KOPT-K1 (cell line): ENCODE data around the gene UTS2B.
"Not testable (repeated sequence)": the region's sequence is repeated elsewhere in the genome, so short reads cannot be mapped to it uniquely, and the experiment has no call there.

ENCODE experiments used
- H3K27ac ChIP-seq: fragments of 200-600 bp; sonication (generic); 2 replicates; pipeline ENCODE4 v1.5.1; 2016; ENCODE audit warnings: antibody characterized with exemption, mild to moderate bottlenecking, low read depth, low read length; ENCODE audit not compliant: poor library complexity, severe bottlenecking
- H3K36me3 ChIP-seq: fragments of 200-600 bp; sonication (generic); 2 replicates; pipeline ENCODE4 v1.5.1; 2017; ENCODE audit warnings: antibody characterized with exemption, mild to moderate bottlenecking, low read length, moderate library complexity; ENCODE audit not compliant: insufficient read depth
- H3K9me3 ChIP-seq: fragments of 200-600 bp; sonication (generic); 2 replicates; pipeline ENCODE4 v1.5.1; 2017; ENCODE audit warnings: antibody characterized with exemption, low read length, mild to moderate bottlenecking; ENCODE audit not compliant: insufficient read depth, poor library complexity, severe bottlenecking

The UTS2B gene

DNA sequence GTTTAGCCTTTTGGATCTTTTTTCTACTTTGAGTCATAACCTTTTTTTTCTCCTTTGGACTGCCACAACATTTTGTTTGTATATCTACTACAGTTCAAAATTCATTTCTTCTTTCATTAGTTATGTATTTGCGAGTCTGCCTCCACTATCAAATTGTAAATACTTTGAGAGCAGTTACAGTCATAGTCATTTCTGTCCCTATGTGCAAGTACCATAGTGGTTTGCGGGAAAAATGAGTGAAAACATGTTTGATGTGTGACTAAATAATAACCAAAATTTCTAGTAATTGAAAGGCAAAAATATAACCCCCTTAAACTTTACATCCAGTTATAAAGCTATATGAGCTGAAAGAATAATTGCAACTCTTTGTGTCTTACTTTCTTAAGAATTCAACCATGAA is 46.9 kb downstream of the UTS2B start:
- Histone ChIP-seq H3K36me3 (no peaks in the 10 kb centered on the region), H3K9me3 (no peaks in the 10 kb centered on the region), H3K27ac (no peak overlapping the region)

DNA sequence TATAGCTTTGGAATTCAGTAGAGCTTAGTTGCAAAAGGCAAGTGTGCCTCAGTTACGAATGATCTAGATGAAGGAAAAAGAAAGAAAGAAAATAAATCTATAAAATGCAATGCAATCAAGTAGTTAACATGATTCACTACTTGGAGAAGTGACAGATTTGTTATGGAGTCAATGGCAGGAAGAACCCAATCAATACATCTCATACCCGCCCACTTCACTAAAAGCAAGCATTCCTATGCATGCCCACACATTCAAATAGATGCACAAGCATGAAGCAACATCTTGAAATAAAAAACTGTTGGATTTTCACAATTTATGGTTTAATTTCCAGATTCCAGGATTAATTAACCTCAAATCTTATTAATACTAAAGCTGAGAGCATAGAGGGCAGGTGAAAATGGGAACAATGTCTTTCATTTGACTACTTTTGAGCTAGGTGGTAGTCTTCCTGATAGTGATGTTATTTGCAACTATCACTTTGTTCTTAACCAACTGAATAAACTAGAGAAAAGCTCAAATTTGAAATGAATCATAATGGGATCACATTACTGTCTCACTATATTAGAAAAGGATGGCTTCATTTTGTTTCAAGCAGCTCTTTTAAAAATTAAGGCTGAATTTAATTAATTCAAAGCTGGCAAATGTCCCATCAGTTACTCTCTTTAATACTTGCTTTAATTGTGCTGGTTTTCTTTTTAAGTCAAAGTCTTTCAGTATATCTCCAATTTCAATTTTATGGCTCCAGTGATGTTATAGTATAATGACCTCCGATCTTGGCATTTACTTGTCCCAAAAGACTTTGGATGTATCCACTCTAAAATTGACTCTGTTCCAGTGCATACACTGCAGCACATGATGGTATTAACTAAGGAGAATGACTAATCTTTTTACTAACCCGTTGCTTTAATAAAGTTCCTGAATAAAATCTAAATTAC is 47.8 kb downstream of the UTS2B start:
- no peak overlapping the region for H3K27ac ChIP-seq
- H3K36me3 ChIP-seq = no peaks in the 10 kb centered on the region
- no peaks in the 10 kb centered on the region for H3K9me3 ChIP-seq

DNA sequence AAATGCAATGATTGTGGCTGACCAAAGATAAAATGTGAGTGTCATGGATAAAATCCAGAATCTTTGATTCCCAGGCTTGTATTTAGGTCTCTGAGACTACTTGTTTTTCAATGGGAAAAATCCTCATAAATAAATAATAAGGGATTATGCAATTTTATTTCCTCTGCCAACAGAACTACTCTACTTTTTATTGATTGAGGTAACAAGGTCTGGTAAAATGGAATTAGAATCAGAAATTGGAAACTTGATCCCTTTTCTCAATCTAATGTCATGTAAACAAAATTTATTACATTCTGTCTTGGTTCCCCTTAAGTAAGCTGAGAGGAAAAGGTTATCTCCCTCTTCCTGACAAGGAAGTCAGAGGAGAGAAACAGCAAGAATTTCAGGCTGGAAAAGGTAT is 49.4 kb downstream of the UTS2B start:
- Histone ChIP-seq H3K9me3 (no peaks in the 10 kb centered on the region), H3K27ac (no peak overlapping the region), H3K36me3 (no peaks in the 10 kb centered on the region)

GRCh38 chr3:191280111-191280510 is 50.2 kb downstream of the UTS2B start:
- no peaks in the 10 kb centered on the region for H3K36me3 ChIP-seq
- no peaks in the 10 kb centered on the region for H3K9me3 ChIP-seq
- H3K27ac ChIP-seq = no peak overlapping the region

GRCh38 chr3:191275751-191276150 is 54.6 kb downstream of the UTS2B start:
- Histone ChIP-seq H3K27ac (no peak overlapping the region), H3K36me3 (no peaks in the 10 kb centered on the region), H3K9me3 (no peaks in the 10 kb centered on the region)

DNA sequence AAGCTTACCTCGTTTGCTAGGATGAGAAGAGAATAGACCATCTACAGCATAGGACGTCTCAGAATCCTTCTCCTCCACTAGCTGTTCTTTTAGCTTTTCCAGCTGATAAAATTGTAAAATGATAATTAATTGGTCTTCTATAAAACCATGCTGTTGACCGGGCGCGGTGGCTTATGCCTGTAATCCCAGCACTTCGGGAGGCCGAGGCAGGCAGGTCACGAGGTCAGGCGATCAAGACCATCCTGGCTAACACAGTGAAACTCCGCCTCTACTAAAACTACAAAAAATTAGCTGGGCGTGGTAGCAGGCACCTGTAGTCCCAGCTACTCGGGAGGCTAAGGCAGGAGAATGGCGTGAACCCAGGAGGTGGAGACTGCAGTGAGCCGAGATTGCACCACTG is 55.1 kb downstream of the UTS2B start:
- H3K9me3 ChIP-seq, H3K27ac ChIP-seq, H3K36me3 ChIP-seq: not testable (repeated sequence)

- H3K9me3 ChIP-seq = no peaks in the 10 kb centered on the region
- H3K27ac ChIP-seq = no peak overlapping the region
- H3K36me3 ChIP-seq = no peaks in the 10 kb centered on the region
These were observed 60.8 kb downstream of the UTS2B start for GRCh38 chr3:191269289-191270085.

GRCh38 chr3:191268737-191269136 is 61.6 kb downstream of the UTS2B start:
- Histone ChIP-seq H3K9me3 (no peaks in the 10 kb centered on the region), H3K27ac (no peak overlapping the region), H3K36me3 (no peaks in the 10 kb centered on the region)

DNA sequence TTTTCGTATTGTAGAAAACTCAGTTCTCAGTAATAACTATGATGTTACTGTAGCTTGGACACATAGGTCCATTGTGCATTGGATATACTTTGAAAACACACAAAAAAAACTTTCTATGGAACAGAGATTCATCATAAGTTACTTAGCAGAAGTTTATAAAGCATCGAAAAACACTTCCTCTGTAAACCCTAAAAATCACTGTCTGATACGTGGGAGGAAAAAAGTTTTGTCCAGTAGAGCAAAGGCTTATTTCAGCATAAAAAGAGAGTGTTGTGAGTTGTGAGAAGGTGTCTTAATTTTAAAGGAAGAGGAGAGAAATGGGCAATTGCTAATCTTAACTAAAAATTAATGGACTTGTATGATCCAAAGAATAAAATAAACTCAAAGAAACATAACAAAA is 66.5 kb downstream of the UTS2B start:
- Histone ChIP-seq H3K27ac (no peak overlapping the region), H3K36me3 (no peaks in the 10 kb centered on the region), H3K9me3 (no peaks in the 10 kb centered on the region)

GRCh38 chr3:191263365-191263764 is 67.0 kb downstream of the UTS2B start:
- Histone ChIP-seq H3K27ac (no peak overlapping the region), H3K9me3 (no peaks in the 10 kb centered on the region), H3K36me3 (no peaks in the 10 kb centered on the region)

DNA sequence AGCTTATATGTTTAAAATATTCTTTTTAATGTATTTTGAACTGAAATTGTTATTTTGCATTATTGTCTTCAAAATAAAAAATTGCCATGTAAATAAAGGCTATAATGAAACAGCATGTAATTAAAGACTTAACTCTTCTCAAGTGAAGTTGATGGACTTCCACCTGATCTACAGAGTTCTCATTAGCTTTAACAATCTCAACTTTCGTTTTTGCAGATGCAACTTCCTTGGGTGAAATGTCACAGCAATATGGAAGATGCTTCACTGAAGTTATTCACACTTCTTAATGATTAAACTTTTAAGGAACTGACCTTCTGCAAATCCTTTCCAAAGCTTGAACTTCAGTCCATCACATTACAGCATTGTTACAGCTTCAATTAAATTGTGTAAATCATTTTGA is 67.7 kb downstream of the UTS2B start:
- Histone ChIP-seq H3K9me3 (no peaks in the 10 kb centered on the region), H3K36me3 (no peaks in the 10 kb centered on the region), H3K27ac (no peak overlapping the region)

DNA sequence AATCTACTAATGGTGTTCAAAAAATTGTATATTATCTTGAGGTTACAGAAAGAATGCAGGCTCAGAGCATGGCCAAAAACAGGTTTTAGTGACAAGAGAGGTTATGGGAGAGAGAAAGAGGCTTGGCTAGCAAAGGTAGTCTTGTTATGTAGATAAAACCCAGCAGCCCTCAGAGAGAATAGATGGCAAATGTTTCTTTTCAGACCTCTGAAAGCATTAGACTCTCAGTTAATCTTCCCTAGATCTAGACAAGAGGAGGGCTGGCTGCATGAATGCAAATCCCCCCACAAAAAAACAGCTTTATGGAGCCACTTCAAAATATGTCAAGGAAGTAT is 69.1 kb downstream of the UTS2B start:
- H3K36me3 ChIP-seq = no peaks in the 10 kb centered on the region
- no peaks in the 10 kb centered on the region for H3K9me3 ChIP-seq
- no peak overlapping the region for H3K27ac ChIP-seq

- no peak overlapping the region for H3K27ac ChIP-seq
- H3K9me3 ChIP-seq = no peaks in the 10 kb centered on the region
- H3K36me3 ChIP-seq = no peaks in the 10 kb centered on the region
These were observed 69.7 kb downstream of the UTS2B start for GRCh38 chr3:191260431-191261303.

GRCh38 chr3:191259486-191259885 is 70.8 kb downstream of the UTS2B start:
- no peaks in the 10 kb centered on the region for H3K36me3 ChIP-seq
- H3K9me3 ChIP-seq = no peaks in the 10 kb centered on the region
- no peak overlapping the region for H3K27ac ChIP-seq

- Histone ChIP-seq H3K36me3 (no peaks in the 10 kb centered on the region), H3K9me3 (no peaks in the 10 kb centered on the region), H3K27ac (no peak overlapping the region)
These were observed 73.0 kb downstream of the UTS2B start for GRCh38 chr3:191257286-191257685.
